Stimulated activated memory B cell treated with anti-CD40 and anti-IgM and Interleukin-4, amounts not matched to agents 10 μg/mL and 1 μg/mL and 100 μg/mL, for 72 hours (primary cell): Measurements from ENCODE around the gene VAMP8.
A peak's percentile ranks its signal among the peaks of the same experiment; 100 is the strongest.
"Not testable (repeated sequence)": the region's sequence is repeated elsewhere in the genome, so short reads cannot be mapped to it uniquely, and the experiment has no call there.

Source experiments
- ATAC-seq: fragments of 150-1000 bp; cut with Tn5 transposase; 2 replicates; pipeline ENCODE4 v1.10.0; 2021
- H3K27ac Mint-ChIP-seq: one replicate; pipeline ENCODE4 v1.8.0; 2022; ENCODE audit warnings: mild to moderate bottlenecking, mixed read lengths
- H3K27me3 Mint-ChIP-seq: one replicate; pipeline ENCODE4 v1.8.0; 2022; ENCODE audit warnings: mixed read lengths
- H3K36me3 Mint-ChIP-seq: one replicate; pipeline ENCODE4 v1.8.0; 2022; ENCODE audit warnings: mixed read lengths
- H3K4me1 Mint-ChIP-seq: one replicate; pipeline ENCODE4 v1.8.0; 2022; ENCODE audit warnings: mixed read lengths
- H3K4me3 Mint-ChIP-seq: one replicate; pipeline ENCODE4 v1.8.0; 2022; ENCODE audit warnings: mild to moderate bottlenecking, moderate library complexity, mixed read lengths
- H3K9me3 Mint-ChIP-seq: one replicate; pipeline ENCODE4 v1.8.0; 2022; ENCODE audit warnings: mixed read lengths

Gene VAMP8

DNA sequence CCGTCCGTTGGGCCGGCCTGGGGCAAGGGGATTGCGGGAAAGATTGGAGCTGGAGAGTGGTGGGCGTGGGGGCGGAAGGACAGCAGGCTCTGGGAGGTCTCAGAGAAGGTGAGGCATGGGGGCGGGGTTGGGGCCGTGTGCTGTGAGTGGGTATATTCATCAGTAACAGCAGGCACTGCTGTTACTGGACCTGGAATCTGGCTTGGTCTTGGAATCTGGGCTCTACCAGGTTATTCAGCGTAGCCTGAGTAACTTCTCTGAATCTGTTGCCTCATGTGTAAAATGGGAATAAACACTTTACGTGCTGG, 18.6 kb downstream of the VAMP8 start:
- Mint-ChIP-seq H3K4me3 (peak overlapping the region; percentile 100), H3K36me3 (peaks cover 13% of the 10 kb centered on the region), H3K9me3 (no peaks in the 10 kb centered on the region), H3K27ac (peak overlapping the region; percentile 100), H3K4me1 (peaks cover 47% of the 10 kb centered on the region), H3K27me3 (no peaks in the 10 kb centered on the region)
- peak; percentile 9 for ATAC-seq

DNA sequence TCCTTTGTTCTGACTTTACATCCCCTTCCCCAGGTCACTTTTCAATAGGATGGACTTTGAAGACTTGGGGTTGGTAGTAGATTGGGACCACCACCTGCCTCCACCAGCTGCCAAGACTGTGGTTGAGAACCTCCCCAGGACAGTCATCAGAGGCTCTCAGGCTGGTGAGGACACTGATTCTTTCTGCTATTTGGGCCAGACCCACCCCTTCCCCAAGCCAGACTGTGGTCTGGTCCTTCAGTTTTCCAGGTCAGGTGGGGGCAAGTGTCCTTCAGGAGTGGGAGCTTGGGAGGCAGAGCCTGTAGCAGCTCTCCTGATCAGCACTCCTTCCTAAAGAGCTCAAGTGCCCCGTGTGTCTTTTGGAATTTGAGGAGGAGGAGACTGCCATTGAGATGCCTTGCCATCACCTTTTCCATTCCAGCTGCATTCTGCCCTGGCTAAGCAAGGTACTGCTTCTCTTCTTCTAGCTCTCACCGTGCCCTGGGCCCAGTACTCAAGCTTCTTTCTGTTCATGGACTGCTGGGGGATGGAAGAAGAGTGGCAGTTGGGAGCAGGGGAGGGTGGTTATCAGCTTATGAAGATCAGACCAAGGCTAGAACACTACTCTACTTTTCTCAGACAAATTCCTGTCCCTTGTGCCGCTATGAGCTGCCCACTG, 19.2 kb downstream of the VAMP8 start:
- Mint-ChIP-seq H3K36me3 (peaks cover 13% of the 10 kb centered on the region), H3K9me3 (no peaks in the 10 kb centered on the region), H3K27me3 (no peaks in the 10 kb centered on the region), H3K4me1 (peaks cover 53% of the 10 kb centered on the region), H3K4me3 (peak overlapping the region; percentile 100), H3K27ac (peak overlapping the region; percentile 100)
- no peak for ATAC-seq

GRCh38 chr2:85597241-85597640, 19.9 kb downstream of the VAMP8 start:
- Mint-ChIP-seq H3K4me3 (peak overlapping the region; percentile 100), H3K36me3 (peaks cover 13% of the 10 kb centered on the region), H3K27me3 (no peaks in the 10 kb centered on the region), H3K4me1 (peaks cover 58% of the 10 kb centered on the region), H3K9me3 (no peaks in the 10 kb centered on the region), H3K27ac (peak overlapping the region; percentile 100)
- no peak for ATAC-seq

GRCh38 chr2:85598594-85599340, 21.4 kb downstream of the VAMP8 start:
- Mint-ChIP-seq H3K27me3 (no peaks in the 10 kb centered on the region), H3K4me1 (peaks cover 67% of the 10 kb centered on the region), H3K9me3 (no peaks in the 10 kb centered on the region), H3K36me3 (peaks cover 13% of the 10 kb centered on the region), H3K27ac (no peak overlapping the region), H3K4me3 (no peak overlapping the region)
- no peak for ATAC-seq

DNA sequence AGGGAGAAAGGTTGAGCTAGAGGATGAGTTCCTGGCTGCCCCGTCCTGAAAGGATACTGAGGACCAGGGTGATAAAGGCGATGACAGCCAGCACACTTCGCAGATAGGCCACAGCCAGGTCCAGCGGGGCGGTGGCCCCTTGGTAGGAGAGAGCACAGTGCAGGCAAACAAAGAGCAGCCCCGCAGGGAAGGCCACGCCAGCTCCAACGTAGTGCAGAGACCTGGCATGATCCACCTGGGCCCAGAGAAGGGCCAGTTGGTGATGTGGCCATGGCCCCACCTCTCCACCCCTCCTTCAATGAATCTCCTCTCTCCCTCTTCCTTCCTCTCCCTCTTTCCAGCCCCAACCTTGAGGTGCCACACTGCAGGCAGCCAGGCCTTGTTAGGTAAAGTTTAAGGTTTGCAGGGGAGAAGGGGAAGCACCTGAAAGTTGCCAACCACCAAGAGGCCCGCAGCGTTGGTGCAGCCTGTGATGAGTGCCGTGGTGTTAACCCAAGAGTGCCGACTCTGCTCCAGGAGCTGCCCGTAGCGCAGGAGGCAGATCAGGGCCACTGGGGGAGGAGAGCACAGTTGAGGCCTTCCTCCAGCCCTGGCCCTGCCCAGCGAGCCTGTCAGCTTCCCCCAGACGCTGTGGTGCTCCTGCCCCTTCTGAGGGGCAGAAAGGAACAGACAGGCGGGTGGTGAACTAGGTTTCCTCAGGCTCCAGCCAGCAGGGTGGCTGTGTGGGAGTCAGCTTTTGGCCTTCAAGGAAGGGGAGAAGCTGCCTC, 22.3 kb downstream of the VAMP8 start:
- Mint-ChIP-seq H3K4me1 (peaks cover 65% of the 10 kb centered on the region), H3K4me3 (no peak overlapping the region), H3K27me3 (no peaks in the 10 kb centered on the region), H3K36me3 (peaks cover 13% of the 10 kb centered on the region), H3K27ac (peak overlapping the region; percentile 44), H3K9me3 (no peaks in the 10 kb centered on the region)
- no peak for ATAC-seq

- Mint-ChIP-seq H3K27me3 (no peaks in the 10 kb centered on the region), H3K4me1 (peaks cover 63% of the 10 kb centered on the region), H3K27ac (peak overlapping the region; percentile 44), H3K36me3 (peaks cover 13% of the 10 kb centered on the region), H3K9me3 (no peaks in the 10 kb centered on the region), H3K4me3 (no peak overlapping the region)
- ATAC-seq = no peak
Measured at GRCh38 chr2:85600235-85600575, 22.8 kb downstream of the VAMP8 start.

- peaks cover 7% of the 10 kb centered on the region for H3K36me3 Mint-ChIP-seq
- H3K27me3 Mint-ChIP-seq = no peaks in the 10 kb centered on the region
- peak overlapping the region; percentile 91 for H3K27ac Mint-ChIP-seq
- peak overlapping the region; percentile 92 for H3K4me3 Mint-ChIP-seq
- no peak for ATAC-seq
- H3K9me3 Mint-ChIP-seq = no peaks in the 10 kb centered on the region
- peaks cover 54% of the 10 kb centered on the region for H3K4me1 Mint-ChIP-seq
Measured at GRCh38 chr2:85600951-85601770, 23.8 kb downstream of the VAMP8 start.

DNA sequence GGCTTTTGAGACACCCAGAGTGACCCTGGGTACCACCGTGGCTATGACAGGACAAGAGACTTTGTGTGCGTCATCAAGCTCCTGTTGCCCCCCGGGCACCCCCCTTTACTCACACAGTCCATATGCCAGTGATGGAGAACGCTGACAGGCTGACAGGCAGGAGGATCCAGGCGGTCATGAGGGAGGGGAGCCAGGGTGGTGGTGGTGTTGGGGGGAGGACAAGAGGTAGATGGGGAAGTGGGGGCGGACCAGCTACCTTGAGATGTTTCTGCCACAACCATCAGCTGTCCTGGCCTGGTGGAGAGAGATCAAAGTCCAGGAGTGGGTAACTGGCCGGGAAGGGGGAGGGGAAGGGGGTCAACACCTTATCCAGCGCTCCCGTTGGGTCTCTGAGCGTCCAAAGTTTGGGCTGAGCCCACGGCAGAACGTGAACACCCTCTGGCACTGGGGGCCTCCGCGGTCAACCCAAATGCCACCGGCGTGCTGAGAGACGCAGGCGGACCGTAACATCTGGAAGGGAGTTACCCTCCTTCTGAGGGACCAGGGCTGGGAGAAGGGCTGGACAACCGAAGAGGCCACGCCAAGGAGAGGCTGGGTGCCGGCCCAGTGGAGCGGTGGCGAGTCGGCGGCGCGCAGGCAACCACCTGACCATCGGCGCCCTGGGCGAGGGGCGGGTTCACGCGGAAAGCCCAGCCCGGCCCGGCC, 24.5 kb downstream of the VAMP8 start:
- H3K9me3 Mint-ChIP-seq = no peaks in the 10 kb centered on the region
- ATAC-seq = peak; percentile 66
- peaks cover 50% of the 10 kb centered on the region for H3K4me1 Mint-ChIP-seq
- H3K4me3 Mint-ChIP-seq = peak overlapping the region; percentile 92
- H3K27me3 Mint-ChIP-seq = no peaks in the 10 kb centered on the region
- H3K36me3 Mint-ChIP-seq = peaks cover 12% of the 10 kb centered on the region
- H3K27ac Mint-ChIP-seq = peak overlapping the region; percentile 91

DNA sequence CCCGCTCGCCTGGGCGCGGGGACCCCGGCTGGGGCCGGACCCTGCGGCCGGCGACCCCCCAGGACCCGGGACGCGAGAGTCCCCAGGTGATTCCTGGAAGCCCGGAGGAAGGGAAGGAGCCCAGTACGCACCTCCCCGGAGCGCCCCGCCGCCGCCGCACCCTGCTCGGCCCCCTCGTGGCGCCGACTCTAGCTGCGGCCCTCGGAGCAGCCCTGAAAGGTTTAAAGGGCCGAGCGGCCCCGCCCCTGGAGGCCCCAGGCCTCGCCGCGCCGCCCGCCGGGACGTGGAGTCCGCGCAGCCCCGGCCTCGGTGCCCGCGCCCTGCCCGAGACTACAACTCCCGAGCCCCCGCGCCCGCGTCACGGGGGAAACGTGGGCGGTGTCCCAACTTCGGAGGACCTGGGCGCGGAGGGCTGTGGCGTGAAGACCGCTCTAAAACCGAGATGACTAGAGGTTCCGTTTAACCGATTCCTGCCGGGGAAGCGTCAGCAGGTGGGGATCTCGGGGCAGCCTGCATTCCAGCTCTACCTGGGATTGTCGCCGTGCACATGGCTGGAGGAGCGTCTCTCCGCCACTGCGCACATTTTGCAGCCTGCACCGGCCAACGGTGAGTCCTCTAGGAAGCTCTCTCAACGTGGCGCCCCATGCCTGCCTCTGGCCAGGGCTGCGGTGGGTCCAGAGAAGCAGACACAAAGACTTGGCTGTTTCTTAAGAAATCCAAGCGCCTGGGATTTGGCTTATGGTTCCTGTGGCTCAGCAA, 25.3 kb downstream of the VAMP8 start, which contains the start of gene TMEM150A:
TSS of gene TMEM150A (minus strand) at position 223 of the 759 bp plus-strand sequence. CDS start 750 bp downstream, outside the sequence.
- Mint-ChIP-seq H3K4me1 (peaks cover 47% of the 10 kb centered on the region), H3K27me3 (no peaks in the 10 kb centered on the region), H3K9me3 (no peaks in the 10 kb centered on the region), H3K4me3 (peak within 1 kb of the TSS; percentile 92), H3K27ac (peak within 1 kb of the TSS; percentile 91), H3K36me3 (peaks cover 15% of the 10 kb centered on the region)
- ATAC-seq = peak; percentile 99

DNA sequence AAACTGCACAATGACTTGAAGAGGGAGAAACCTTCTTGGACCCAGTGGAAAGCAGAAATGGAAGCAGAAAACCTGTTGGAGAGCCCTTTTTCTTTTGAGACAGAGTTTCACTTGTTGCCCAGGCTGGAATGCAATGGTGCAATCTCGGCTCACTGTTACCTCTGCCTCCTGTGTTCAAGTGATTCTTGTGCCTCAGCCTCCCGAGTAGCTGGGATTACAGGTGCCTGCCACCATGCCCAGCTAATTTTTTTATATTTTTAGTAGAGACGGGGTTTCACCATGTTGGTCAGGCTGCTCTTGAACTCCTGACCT, 26.7 kb downstream of the VAMP8 start:
- not testable (repeated sequence) for ATAC-seq, H3K27ac Mint-ChIP-seq, H3K27me3 Mint-ChIP-seq, H3K9me3 Mint-ChIP-seq
- peaks cover 58% of the 10 kb centered on the region for H3K4me1 Mint-ChIP-seq
- peaks cover 26% of the 10 kb centered on the region for H3K36me3 Mint-ChIP-seq
- H3K4me3 Mint-ChIP-seq = peak overlapping the region; percentile 92

DNA sequence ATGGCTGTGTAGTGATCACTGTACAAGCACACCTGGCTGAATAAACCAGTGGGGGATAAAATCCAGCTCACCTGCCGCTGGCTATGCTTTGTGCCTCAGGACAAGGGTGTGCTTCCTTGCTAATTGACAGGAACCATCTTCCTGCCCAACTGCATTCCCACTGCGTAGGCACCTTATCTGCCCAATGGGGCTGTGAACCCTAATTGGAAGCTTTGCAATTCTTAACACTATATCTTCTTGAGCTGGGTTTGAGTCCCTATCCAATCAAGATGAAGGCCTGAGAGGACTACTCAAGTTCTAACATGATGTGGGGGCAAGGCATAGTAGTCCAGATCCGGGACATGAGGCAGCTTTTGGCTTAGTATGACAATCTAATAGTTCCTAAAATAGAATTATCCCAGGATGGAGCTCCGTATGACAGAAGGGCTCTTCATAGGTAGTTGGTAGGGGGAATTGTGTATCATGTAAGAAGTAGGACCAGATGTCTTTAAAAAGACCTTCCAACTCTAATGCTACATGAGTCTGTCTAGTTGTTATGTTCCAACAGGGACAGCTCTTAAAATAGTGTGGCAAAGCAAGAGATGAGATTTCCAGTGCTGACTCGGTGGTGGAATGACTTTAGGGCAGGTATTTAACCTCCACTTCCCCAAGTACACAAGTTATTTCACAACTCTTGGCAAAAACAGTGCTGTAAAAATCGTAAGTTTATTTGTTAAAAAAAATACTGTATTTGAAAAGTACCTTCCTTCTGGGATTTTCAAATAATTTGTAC, 27.4 kb downstream of the VAMP8 start:
- peaks cover 60% of the 10 kb centered on the region for H3K4me1 Mint-ChIP-seq
- H3K27ac Mint-ChIP-seq = no peak overlapping the region
- ATAC-seq = no peak
- no peaks in the 10 kb centered on the region for H3K9me3 Mint-ChIP-seq
- peaks cover 28% of the 10 kb centered on the region for H3K36me3 Mint-ChIP-seq
- no peaks in the 10 kb centered on the region for H3K27me3 Mint-ChIP-seq
- H3K4me3 Mint-ChIP-seq = no peak overlapping the region

GRCh38 chr2:85605406-85606115, 28.2 kb downstream of the VAMP8 start:
- Mint-ChIP-seq H3K4me3 (no peak overlapping the region), H3K4me1 (peaks cover 53% of the 10 kb centered on the region), H3K36me3 (peaks cover 23% of the 10 kb centered on the region), H3K27ac (no peak overlapping the region), H3K9me3 (no peaks in the 10 kb centered on the region), H3K27me3 (no peaks in the 10 kb centered on the region)
- no peak for ATAC-seq

- peaks cover 23% of the 10 kb centered on the region for H3K36me3 Mint-ChIP-seq
- no peaks in the 10 kb centered on the region for H3K27me3 Mint-ChIP-seq
- no peak overlapping the region for H3K4me3 Mint-ChIP-seq
- no peaks in the 10 kb centered on the region for H3K9me3 Mint-ChIP-seq
- H3K4me1 Mint-ChIP-seq = peaks cover 49% of the 10 kb centered on the region
- ATAC-seq = no peak
- no peak overlapping the region for H3K27ac Mint-ChIP-seq
Measured at GRCh38 chr2:85606116-85606455, 28.7 kb downstream of the VAMP8 start.
